GM21360 (cell line): ENCODE measurements around the gene ARHGEF38.

Experiments
- ATAC-seq: cut with Tn5 transposase; IDR thresholded peaks from one replicate; pipeline ENCODE4 v1.9.1; 2021; ENCODE audit warnings: mild to moderate bottlenecking, moderate library complexity; ENCODE audit not compliant: unreplicated experiment

Gene ARHGEF38, protein sequence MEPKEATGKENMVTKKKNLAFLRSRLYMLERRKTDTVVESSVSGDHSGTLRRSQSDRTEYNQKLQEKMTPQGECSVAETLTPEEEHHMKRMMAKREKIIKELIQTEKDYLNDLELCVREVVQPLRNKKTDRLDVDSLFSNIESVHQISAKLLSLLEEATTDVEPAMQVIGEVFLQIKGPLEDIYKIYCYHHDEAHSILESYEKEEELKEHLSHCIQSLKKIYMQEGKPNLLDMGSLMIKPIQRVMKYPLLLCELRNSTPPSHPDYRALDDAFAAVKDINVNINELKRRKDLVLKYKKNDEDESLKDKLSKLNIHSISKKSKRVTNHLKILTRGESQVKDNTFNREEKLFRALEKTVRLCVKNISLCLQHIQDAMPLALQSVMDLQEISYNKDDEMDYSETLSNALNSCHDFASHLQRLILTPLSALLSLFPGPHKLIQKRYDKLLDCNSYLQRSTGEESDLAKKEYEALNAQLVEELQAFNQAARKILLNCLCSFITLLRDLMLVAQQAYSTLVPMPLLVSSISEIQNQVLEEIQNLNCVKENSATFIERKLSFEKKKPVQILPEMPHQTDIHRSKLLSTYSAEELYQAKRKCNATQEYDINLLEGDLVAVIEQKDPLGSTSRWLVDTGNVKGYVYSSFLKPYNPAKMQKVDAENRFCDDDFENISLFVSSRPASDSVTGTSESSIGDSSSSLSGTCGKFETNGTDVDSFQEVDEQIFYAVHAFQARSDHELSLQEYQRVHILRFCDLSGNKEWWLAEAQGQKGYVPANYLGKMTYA

GRCh38 chr4:105551965-105552746 lies at the start of gene ARHGEF38:
Gene ARHGEF38, plus strand, starts transcription at chr4:105552620. Its CDS starts 146 bp downstream, at chr4:105552766.
- ATAC-seq: no peak

GRCh38 chr4:105503484-105503883 lies 48.9 kb upstream of the ARHGEF38 start:
- no peak for ATAC-seq

DNA sequence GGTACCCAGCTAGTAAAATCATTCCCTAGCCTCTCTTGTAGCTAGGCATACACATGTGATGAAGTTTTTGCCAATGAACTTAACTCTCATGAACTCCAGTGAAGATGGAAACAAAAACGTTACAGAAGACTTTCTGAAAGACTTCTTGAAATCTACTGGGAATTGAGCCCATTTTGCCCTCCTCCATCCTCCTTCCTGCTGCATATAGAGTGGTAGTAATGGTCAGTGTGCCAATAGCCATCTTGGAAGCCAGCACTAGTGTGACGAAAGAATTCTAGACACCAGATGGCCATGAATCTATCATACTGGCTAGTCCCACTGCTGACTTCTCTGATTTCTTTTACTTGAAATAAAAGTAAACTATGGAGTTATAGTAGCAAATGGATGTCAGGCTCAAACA lies 47.7 kb upstream of the ARHGEF38 start:
- ATAC-seq: no peak

DNA sequence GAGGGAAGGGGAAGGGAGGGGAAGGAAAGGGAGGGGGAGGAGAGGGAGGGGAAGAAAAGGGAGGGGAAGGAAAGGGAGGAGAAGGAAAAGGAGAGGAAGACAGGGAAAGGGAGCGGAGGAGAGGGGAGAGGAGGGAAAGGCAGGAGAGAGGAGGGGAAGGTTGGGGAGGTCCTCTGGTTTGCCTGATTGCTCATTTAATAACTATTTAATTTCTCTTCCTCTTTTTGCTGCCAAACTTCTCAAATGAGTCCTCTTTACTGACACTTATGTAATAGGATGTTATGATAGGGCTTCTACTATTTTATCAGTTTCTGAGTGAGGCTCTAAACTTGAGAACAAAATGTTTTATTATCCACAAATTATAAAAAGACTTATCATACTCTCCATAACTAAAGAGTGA lies 43.1 kb upstream of the ARHGEF38 start:
- peak; percentile 91 for ATAC-seq

DNA sequence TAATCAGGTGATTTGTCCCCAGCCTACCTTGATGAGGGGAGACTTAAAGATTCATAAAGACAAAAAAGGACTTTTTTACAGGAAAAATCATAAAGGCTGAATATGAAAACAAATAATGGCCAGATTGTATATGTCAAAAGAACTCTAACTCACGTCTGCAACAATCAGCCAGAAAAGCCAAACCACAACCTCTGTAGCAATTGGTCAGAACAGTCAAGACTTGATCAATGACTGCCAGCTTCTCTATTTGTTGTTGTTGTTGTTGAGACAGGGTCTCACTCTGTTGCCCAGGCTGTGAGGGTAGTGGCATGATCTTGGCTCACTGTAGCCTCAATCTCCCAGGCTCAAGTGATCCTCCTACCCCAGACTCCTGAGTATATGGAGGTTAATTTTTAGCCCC lies 42.7 kb upstream of the ARHGEF38 start:
- ATAC-seq: no peak

DNA sequence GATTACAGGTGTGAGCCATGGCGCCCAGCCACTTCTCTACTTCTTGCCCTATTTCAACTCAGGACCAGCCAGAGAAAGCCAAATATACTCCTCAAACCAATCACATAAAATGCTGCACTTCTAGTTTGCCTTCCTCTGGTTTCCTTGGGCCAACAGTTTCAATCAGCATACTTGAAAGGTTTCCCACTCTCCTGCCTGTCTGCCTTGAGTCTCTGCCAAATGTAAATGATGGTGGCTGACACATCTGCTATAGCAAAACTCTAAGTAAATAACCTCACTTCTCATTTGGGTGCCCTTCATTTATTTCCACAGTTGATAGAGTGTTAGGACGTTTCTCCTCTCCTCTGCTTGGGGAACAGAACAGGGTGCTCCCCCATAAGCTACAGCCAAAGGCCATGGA lies 42.2 kb upstream of the ARHGEF38 start:
- no peak for ATAC-seq

DNA sequence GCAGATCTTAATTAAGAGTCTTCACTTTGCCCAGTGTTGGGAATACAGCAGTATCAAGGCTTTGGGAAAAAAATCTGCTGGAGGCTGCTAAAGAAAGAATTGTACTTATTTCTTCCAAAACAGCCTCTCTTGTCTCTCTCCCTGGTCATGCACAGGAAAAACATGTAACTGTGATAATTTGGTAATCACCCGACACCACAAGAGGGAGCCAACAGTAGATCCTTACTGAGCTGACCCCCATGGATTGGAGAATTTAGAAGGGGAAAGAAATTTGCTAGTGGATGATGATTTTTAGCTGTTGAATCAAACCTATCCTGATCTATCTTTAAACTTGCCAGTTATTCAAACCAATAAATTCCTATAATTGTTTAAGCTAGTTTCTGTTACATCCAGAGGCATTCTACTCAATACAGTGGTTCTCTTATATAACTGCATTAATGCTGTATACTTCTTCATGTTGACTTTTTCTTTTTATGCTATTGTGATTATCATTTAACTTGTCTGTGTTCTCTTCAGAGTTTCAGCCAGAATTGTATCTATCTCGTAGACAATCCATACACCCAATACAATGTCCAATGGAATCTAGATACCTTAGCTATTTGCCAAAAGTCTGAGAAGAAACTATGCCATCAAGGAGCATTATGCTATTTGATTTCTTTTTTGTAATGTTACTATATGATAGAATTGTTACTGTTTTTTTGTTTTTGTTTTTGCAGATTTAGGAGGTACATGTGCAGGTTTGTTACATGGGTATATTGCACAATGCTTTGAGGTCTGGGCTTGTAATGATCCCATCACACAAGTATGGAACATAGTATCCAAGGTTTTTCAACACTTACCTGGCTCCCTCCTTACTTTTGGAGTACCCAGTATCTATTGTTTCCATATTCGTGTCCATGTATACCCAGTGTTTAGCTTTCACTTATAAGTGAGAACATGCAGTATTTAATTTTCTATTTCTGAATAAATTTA lies 31.3 kb upstream of the ARHGEF38 start:
- no peak for ATAC-seq

DNA sequence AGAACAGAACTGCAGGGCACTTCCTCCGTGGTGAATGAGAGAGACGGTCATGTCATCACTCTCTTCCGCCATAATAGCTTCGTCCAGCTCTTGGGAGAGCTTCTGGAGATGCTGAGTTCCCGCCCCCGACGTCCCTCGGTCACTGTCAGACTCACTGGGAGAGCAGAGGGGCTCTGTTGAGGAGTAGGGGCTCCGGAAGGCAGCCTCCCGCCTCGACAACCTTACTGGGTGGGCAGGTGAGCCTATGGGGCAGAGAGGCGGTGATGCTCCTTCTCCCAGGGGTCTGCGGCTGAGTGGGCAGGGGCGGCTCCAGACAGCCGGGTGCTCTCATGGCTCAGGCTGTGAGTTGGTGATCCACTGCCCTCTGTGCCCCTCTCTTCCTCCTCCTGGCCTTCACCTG lies 25.8 kb upstream of the ARHGEF38 start:
- no peak for ATAC-seq

DNA sequence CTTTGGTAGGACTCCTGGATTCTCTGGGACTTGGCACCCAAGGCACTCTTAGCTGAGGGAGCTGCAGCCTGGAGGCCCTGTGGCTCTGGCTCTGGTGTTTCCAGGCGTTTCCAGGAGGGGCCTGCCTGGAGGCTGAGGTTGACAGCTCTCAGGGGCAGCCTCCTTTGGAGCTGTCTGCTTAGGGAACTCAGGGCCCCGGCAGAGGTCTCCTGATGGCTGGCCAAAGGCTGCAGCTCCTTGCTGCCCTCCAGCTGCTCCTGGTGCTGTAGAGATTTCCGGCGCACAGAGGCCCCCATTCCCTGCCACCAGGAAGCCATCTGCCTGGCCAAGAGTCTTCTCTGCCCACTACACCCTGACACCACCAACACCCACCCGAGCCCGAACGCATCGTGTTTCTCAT lies 25.3 kb upstream of the ARHGEF38 start:
- ATAC-seq: no peak

DNA sequence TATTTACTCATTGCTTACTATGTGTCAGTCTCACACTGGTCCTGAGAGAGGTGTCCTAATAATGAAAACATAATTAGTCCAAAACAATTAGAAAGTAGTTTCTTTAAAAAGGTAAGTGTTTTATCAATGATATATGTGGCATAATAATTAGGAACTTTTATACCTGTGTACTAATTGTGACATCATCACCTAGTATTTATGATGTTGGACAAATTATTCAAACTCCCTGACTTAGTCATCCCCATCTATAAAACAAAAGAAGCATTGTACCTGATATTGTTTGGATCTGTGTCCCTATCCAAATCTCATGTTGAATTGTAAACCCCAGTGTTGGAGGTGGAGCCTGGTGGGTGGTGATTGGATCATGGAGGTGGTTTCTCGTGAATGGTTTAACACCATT lies 15.8 kb upstream of the ARHGEF38 start:
- no peak for ATAC-seq

DNA sequence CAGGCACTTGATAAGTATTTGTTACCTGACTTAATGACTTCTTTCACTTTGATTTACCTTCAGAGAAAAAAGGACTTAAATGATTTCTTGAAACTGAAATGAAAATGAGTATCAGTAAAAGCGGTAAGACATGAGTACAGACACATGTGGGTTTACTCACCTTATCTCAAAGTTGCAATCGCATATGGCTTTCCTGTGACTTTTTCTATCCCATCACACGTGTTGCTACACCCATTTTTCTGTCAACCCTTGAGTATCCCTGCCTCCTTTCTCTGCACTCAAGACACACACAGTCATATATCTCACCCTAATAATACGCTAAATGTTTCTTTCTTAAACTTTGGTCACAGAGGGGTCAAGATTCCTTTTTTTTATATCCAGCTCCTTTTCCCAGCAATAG lies 11.0 kb upstream of the ARHGEF38 start:
- no peak for ATAC-seq

GRCh38 chr4:105542039-105542438 lies 10.4 kb upstream of the ARHGEF38 start:
- ATAC-seq: no peak

DNA sequence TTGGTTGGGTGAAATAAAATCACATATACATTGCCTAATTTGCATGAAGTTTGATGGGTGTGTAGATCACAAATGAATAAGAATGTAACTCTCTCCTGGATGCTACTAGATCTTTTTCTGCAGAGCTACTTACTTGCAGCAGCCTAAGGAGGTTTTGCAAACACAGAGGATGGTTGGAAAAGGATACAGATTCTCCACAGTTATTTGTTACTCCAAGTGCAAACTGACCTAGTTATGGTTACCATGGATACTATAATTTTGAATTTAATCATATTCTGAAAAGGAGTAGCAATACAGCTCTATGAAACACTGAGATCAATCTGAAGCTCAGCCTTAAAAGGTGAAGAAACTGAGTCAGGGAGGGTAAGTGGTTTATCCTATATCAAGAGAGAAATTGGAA lies 9.1 kb upstream of the ARHGEF38 start:
- no peak for ATAC-seq

GRCh38 chr4:105543881-105544280 lies 8.5 kb upstream of the ARHGEF38 start:
- no peak for ATAC-seq

GRCh38 chr4:105544520-105545286 lies 7.7 kb upstream of the ARHGEF38 start:
- ATAC-seq: no peak

DNA sequence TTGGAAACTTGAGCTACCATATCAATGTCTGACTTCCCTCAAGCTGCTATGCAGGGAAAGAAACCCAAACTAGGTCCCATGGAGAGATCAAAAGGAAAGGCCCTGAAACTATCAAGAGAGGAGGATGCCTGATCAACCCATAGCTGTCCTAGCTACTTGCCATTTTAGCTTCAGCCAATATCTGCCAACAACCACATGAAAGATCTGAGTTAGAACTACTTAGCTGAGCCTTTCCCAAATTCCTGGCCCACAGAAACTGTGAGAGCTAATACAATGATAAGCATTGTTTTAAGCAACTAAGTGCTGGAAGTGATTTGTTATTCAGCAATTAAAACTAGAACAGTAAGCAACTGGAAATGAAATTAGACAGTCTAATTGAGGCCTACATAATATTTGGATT lies 6.3 kb upstream of the ARHGEF38 start:
- no peak for ATAC-seq

- ATAC-seq: no peak
These were observed 4.7 kb upstream of the ARHGEF38 start for GRCh38 chr4:105547769-105548168.

- no peak for ATAC-seq
These were observed 3.9 kb upstream of the ARHGEF38 start for GRCh38 chr4:105548483-105548882.

GRCh38 chr4:105550641-105551040 lies 1.8 kb upstream of the ARHGEF38 start:
- no peak for ATAC-seq

DNA sequence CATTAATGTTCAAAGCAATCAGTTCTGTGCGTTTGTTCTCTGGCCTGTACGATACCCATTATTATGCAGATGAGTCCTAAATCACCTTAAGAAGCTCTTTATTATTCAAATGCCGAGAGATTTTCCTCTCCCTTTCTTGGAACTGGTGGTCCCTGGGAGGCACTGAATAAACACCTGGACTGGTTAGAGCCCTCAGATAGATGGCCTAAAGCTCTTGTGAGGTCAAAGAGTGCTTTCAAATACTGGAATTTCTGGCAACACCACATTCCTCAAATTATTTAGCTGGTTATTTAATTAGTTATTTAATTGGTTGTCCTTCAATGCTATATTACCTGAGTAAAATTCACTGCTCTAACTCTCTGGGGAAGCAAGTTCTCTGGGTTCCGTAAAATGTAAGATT lies 3.0 kb downstream of the ARHGEF38 start:
- no peak for ATAC-seq
